HG02588 (cell line): ENCODE data around the gene DNAH6.
"Not testable (repeated sequence)": the region's sequence is repeated elsewhere in the genome, so short reads cannot be mapped to it uniquely, and the experiment has no call there.

Experiments used
- ATAC-seq: cut with Tn5 transposase; IDR thresholded peaks from one replicate; pipeline ENCODE4 v1.9.1; 2021; ENCODE audit warnings: mild to moderate bottlenecking, moderate library complexity; ENCODE audit not compliant: unreplicated experiment

Gene DNAH6

GRCh38 chr2:84496386-84496785 is 19.9 kb upstream of the DNAH6 start:
- no peak for ATAC-seq

- ATAC-seq = no peak
These were observed 19.0 kb upstream of the DNAH6 start for GRCh38 chr2:84497285-84497684.

- ATAC-seq = no peak
These were observed 18.0 kb upstream of the DNAH6 start for GRCh38 chr2:84498150-84498799.

- ATAC-seq = not testable (repeated sequence)
These were observed 5.3 kb upstream of the DNAH6 start for GRCh38 chr2:84511024-84511423.

- ATAC-seq = no peak
These were observed 510 bp upstream of the DNAH6 start for GRCh38 chr2:84515788-84516187.

GRCh38 chr2:84519332-84519957 is 3.1 kb downstream of the DNAH6 start:
- ATAC-seq = no peak

- no peak for ATAC-seq
These were observed 10.3 kb downstream of the DNAH6 start for GRCh38 chr2:84526562-84526961.

- ATAC-seq = no peak
These were observed 11.1 kb downstream of the DNAH6 start for GRCh38 chr2:84527137-84528129.

GRCh38 chr2:84532291-84532690 is 16.0 kb downstream of the DNAH6 start:
- no peak for ATAC-seq

- ATAC-seq = no peak
These were observed 17.9 kb downstream of the DNAH6 start for GRCh38 chr2:84534225-84534624.

GRCh38 chr2:84537251-84537650 is 21.0 kb downstream of the DNAH6 start:
- ATAC-seq = no peak

GRCh38 chr2:84539729-84540128 is 23.4 kb downstream of the DNAH6 start:
- ATAC-seq = no peak

- no peak for ATAC-seq
These were observed 28.7 kb downstream of the DNAH6 start for GRCh38 chr2:84545005-84545404.

- no peak for ATAC-seq
These were observed 30.3 kb downstream of the DNAH6 start for GRCh38 chr2:84546551-84546950.

GRCh38 chr2:84548303-84548702 is 32.0 kb downstream of the DNAH6 start:
- ATAC-seq = no peak

GRCh38 chr2:84550916-84551315 is 34.6 kb downstream of the DNAH6 start:
- no peak for ATAC-seq

GRCh38 chr2:84551526-84551925 is 35.2 kb downstream of the DNAH6 start:
- not testable (repeated sequence) for ATAC-seq

- no peak for ATAC-seq
These were observed 39.9 kb downstream of the DNAH6 start for GRCh38 chr2:84556190-84556589.

GRCh38 chr2:84559838-84560237 is 43.5 kb downstream of the DNAH6 start:
- ATAC-seq = no peak

GRCh38 chr2:84579661-84580060 is 63.4 kb downstream of the DNAH6 start:
- no peak for ATAC-seq

GRCh38 chr2:84603911-84604310 is 87.6 kb downstream of the DNAH6 start:
- no peak for ATAC-seq

GRCh38 chr2:84613082-84613481 is 96.8 kb downstream of the DNAH6 start:
- ATAC-seq = no peak
